ENCODE measurements around the gene GINS1.

The GINS1 gene

GRCh38 chr20:25407311-25408169 lies at the start of gene GINS1:
Gene GINS1, plus strand, starts transcription at chr20:25407673. Its CDS starts 148 bp downstream, at chr20:25407821.
- in situ Hi-C loops (cut with HindIII; ENCODE audit: low sequenced_read_pairs) = no loop called here

DNA sequence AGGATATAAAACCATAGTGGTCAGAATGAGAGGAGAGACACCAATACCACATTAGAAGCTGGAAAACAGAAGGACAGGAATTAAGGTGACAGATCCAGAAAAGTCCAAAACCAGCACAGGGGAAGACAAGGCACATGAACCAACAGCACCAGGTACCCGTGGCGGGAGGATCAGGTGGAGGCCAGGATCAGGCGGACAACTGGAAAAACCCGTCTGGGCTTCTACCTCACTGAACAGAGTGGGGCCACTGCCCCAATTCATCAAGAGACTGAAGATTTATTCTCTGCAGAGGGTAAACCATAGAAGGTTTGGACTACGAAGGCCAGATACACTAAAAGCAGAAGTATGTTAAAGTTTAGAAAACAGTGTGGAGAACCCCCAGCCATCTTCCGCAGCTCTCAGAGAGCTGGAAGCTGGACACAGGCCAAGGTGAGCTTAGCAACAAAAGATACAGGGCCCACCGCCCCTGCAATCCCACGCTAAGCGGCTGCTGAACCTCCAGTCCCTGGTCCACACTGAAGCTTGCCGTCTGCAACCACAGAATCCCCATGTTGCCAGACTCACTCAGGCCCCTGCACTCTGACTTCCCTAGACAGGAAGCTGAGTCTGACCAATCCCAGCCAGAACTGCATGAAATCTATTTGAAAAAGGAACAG lies 46.7 kb upstream of the GINS1 start:
- in situ Hi-C loops (cut with HindIII; ENCODE audit: low sequenced_read_pairs) = no loop called here

GRCh38 chr20:25361287-25361683 lies 46.2 kb upstream of the GINS1 start:
- in situ Hi-C loops (cut with HindIII; ENCODE audit: low sequenced_read_pairs) = no loop called here

GRCh38 chr20:25364180-25364788 lies 43.2 kb upstream of the GINS1 start:
- in situ Hi-C loops (cut with HindIII; ENCODE audit: low sequenced_read_pairs) = no loop called here

- in situ Hi-C loops (cut with HindIII; ENCODE audit: low sequenced_read_pairs) = no loop called here
Measured at GRCh38 chr20:25364879-25365699, 42.4 kb upstream of the GINS1 start.

- in situ Hi-C loops (cut with HindIII; ENCODE audit: low sequenced_read_pairs) = no loop called here
Measured at GRCh38 chr20:25368526-25368925, 38.9 kb upstream of the GINS1 start.

DNA sequence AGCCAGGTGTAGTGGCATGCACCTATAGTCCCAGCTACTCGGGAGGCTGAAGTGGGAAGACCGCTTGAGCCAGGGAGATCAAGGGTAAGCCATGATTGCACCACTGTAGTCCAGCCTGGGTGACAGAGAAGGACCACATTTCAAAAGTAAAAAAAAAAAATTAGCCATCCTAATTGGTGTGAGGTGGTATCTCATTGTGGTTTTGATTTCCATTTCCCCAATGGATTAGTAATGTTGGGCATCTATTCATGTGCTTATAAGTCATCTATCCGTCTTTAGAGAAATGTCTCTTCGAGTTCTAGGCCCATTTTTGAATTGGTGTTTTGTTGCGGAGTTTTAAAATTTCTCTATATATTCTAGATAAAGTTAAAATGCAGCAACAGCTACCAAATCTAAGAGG lies 38.5 kb upstream of the GINS1 start:
- in situ Hi-C loops (cut with HindIII; ENCODE audit: low sequenced_read_pairs) = no loop called here

GRCh38 chr20:25369529-25369928 lies 37.9 kb upstream of the GINS1 start:
- in situ Hi-C loops (cut with HindIII; ENCODE audit: low sequenced_read_pairs) = no loop called here

DNA sequence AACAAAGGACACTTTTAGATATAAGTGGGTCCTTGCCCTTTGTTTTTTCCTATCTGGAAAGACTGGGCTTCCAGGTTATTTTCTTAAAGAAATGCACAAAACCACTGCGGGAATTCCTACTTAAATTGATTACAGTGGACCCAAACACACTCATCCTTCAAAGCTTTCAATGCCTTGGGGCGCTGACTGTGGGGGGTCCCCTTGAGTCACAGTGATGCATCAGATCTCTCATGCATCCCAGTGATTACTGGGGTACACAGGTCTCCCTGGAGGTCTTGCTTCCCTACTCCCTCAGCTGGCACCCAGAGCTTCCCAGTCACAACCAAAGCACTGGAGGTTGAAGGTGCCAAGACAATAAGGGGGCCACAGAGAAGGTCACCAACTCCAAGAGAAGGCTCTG lies 37.5 kb upstream of the GINS1 start:
- in situ Hi-C loops (cut with HindIII; ENCODE audit: low sequenced_read_pairs) = no loop called here

DNA sequence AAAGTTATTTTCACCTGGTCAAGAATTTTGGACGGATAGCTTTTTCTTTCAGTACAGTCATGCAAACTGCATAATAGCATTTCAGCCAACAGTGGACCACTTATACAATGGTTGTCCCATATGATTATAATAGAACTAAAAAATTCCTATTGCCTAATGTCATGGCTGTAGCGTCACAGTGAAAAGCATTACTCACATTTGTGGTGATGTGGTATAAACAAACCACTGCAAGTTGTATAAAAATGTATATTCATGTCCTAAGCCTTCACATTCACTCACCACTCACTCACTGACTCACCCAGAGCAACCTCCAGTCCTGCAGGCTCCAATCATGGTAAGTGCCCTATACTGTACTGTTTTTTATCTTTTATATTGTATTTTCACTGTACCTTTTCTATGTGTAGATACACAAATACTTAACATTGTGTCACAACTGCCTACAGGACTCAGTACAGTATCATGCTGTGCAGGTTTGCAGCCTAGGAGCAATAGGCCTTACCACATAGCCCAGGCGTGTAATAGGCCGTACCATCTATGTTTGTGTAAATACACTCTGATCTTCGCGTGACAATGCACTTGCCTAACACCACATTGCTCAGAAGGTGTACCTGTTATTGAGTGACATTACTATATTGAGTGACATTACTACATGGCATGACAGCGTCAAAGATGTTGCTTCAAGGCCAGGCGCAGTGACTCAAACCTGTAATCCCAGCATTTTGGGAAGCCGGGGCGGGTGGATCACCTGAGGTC lies 34.7 kb upstream of the GINS1 start:
- in situ Hi-C loops (cut with HindIII; ENCODE audit: low sequenced_read_pairs) = no loop called here

DNA sequence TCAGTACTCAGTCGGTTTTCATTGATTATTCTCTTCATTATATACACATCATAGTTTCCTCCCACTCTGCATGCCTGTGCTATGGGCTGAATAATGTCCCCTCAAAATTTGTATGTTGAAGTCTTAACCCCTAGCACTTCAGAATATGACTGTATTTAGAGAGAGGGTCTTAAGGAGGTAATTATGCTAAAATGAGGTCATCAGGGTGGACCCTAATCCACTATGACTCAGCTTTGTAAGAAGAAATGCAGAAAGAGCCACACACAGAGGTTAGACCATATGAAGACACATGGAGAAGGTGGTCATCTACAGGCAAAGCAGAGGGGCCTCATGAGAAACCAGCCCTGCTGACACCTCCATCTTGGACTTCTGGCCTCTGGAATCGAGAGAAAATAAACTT lies 32.6 kb upstream of the GINS1 start:
- in situ Hi-C loops (cut with HindIII; ENCODE audit: low sequenced_read_pairs) = no loop called here

GRCh38 chr20:25376236-25376635 lies 31.2 kb upstream of the GINS1 start:
- in situ Hi-C loops (cut with HindIII; ENCODE audit: low sequenced_read_pairs) = no loop called here

- in situ Hi-C loops (cut with HindIII; ENCODE audit: low sequenced_read_pairs) = no loop called here
Measured at GRCh38 chr20:25376886-25377285, 30.6 kb upstream of the GINS1 start.

DNA sequence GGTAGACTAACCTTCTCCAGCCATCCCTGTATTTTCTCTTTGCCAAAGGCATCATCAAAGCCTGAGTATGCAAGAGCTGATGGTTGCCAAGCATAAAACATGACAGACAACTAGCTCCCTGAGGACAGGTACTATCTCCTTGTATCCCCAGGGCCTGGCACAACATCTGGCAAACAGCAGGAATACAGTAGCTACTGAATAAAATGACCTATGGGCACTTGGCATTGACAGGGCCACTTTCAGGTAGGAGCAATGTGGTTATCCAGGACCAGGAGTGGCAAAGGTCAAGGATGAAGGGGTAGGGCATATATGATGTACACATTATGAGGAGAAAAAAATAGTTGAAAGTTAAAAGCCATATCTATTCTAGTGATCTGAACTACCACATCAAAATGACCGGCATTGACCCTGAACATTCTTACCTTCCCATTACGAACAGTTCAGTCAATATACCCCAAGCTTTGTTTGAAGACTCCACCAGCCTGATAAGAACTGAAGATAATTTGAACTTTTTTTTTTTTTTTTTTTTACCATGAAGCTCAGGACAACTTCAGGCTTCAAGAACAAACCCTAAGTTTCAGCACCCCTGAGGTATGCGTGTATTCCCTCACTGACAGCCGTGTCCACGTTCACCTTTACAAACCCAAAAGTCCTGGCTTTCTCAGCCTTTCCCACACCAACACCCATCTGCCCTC lies 29.1 kb upstream of the GINS1 start:
- in situ Hi-C loops (cut with HindIII; ENCODE audit: low sequenced_read_pairs) = no loop called here

DNA sequence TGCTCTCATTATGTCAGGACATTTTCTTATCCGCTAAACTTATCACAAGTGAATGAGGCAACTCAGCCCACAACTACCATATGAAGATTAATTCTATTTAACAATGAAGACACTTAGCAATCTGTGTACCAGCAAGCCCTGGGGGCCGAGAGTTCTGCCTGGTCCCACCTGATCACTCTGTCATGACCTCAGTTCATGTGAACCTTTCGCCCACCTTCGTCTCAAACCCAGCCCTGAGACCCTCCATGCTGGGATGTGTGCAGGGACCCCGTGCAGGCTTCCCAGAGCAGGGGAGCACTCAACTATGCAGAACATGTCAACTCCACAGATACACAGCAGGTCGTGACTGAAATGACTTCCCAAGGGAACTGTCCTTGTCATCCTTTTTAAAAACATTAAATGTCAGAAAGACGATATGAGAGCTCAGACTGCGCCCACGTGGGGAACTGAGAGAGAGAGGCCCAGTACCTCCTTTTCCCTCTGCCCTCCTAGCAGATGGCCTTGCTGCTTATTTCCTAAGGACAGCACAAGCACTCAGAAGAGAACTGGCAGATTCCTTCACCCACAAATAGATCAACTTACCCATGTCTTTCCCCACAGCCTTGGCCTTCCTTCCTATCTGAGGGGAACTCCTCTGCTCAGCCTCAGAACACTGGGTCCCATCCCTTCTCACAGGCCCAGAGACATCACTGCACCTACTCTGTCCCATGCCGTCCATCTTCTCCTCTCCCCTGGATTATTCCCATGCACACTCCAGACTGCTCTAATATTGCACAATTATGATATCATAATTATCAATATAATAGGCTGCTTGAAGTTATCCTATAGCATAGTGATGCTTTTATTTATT lies 28.4 kb upstream of the GINS1 start:
- in situ Hi-C loops (cut with HindIII; ENCODE audit: low sequenced_read_pairs) = no loop called here

GRCh38 chr20:25380945-25381614 lies 26.4 kb upstream of the GINS1 start:
- in situ Hi-C loops (cut with HindIII; ENCODE audit: low sequenced_read_pairs) = no loop called here

GRCh38 chr20:25382704-25383370 lies 24.6 kb upstream of the GINS1 start:
- in situ Hi-C loops (cut with HindIII; ENCODE audit: low sequenced_read_pairs) = no loop called here

DNA sequence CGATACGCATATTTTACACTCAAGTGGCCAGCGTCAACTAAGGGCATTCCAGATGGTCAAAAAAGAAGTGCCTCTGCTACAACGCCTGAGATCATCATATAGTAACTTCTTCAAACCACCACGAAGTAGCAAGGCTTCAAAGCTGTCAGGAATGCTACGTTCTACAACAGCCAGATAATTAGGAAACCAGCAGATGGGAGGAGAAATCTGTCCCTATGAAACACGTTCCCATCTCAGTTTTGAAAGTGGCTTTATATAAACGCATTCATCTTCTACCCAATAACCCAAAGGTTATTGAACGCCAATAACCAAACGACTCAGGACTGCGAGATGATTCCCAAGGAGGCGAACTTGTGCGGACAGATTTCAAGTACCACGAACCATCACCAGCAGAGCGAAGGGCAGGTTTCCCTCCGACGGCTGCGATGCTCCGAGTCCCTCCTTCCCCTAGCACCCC lies 18.0 kb upstream of the GINS1 start:
- in situ Hi-C loops (cut with HindIII; ENCODE audit: low sequenced_read_pairs) = no loop called here
